ENCODE data around the gene PLD6.
"Not testable (repeated sequence)": the region's sequence is repeated elsewhere in the genome, so short reads cannot be mapped to it uniquely, and the experiment has no call there.

The PLD6 gene

GRCh38 chr17:17190188-17190587, 15.9 kb downstream of the PLD6 start:
- DNase-seq (ENCODE audit: low read depth, low spot score): no peak
- ChIA-PET POLR2A (no interaction called here), CTCF (interaction anchor here (1.0 to 4.3 kb wide), 5 partner anchors 9 to 193 kb away, joined by 3 to 23 read pairs (median 5); no protein-coding TSS in a partner anchor)
- no peak for TF ChIP-seq CTCF (IDR thresholded peaks at IDR 0.05; ENCODE audit: insufficient read depth, low read length, missing control alignments)
- no peak overlapping the region for H3K4me3 ChIP-seq (ENCODE audit: low read depth, low read length)

- TF ChIP-seq CTCF (IDR thresholded peaks at IDR 0.05; ENCODE audit: insufficient read depth, low read length, missing control alignments): no peak
- no peak for DNase-seq (ENCODE audit: low read depth, low spot score)
- POLR2A ChIA-PET: interaction anchor here (0.7 kb wide), 1 partner anchor 43 kb away, joined by 3 read pairs; no protein-coding TSS in a partner anchor
- CTCF ChIA-PET: interaction anchor here (1.0 to 4.3 kb wide), 4 partner anchors 30 to 192 kb away, joined by 3 to 23 read pairs (median 7); no protein-coding TSS in a partner anchor
- no peak overlapping the region for H3K4me3 ChIP-seq (ENCODE audit: low read depth, low read length)
Observed at GRCh38 chr17:17189559-17189958, 16.6 kb downstream of the PLD6 start.

GRCh38 chr17:17188586-17188985, 17.5 kb downstream of the PLD6 start:
- H3K4me3 ChIP-seq (ENCODE audit: low read depth, low read length): no peak overlapping the region
- TF ChIP-seq CTCF (IDR thresholded peaks at IDR 0.05; ENCODE audit: insufficient read depth, low read length, missing control alignments): no peak
- DNase-seq (ENCODE audit: low read depth, low spot score): no peak
- POLR2A ChIA-PET: no interaction called here
- CTCF ChIA-PET: interaction anchor here (1.0 to 4.3 kb wide), 3 partner anchors 45 to 191 kb away, joined by 3 to 23 read pairs (median 9); no protein-coding TSS in a partner anchor

- TF ChIP-seq CTCF (IDR thresholded peaks at IDR 0.05; ENCODE audit: insufficient read depth, low read length, missing control alignments): no peak
- ChIA-PET CTCF (no interaction called here), POLR2A (no interaction called here)
- DNase-seq (ENCODE audit: low read depth, low spot score): peak; percentile 7
- H3K4me3 ChIP-seq (ENCODE audit: low read depth, low read length): no peak overlapping the region
Observed at GRCh38 chr17:17186551-17187505, 19.3 kb downstream of the PLD6 start.

GRCh38 chr17:17186051-17186450, 20.1 kb downstream of the PLD6 start:
- no peak overlapping the region for H3K4me3 ChIP-seq (ENCODE audit: low read depth, low read length)
- ChIA-PET POLR2A (no interaction called here), CTCF (no interaction called here)
- no peak for DNase-seq (ENCODE audit: low read depth, low spot score)
- no peak for TF ChIP-seq CTCF (IDR thresholded peaks at IDR 0.05; ENCODE audit: insufficient read depth, low read length, missing control alignments)

- DNase-seq (ENCODE audit: low read depth, low spot score); POLR2A ChIA-PET; H3K4me3 ChIP-seq (ENCODE audit: low read depth, low read length): not testable (repeated sequence)
- CTCF ChIA-PET: interaction anchor here (1.3 kb wide), 1 partner anchor 43 kb away, joined by 3 read pairs; no protein-coding TSS in a partner anchor
Observed at GRCh38 chr17:17184985-17185757, 21.0 kb downstream of the PLD6 start.
